SHP77 (cell line): ENCODE data around the gene TSBP1.
"Not testable (repeated sequence)": the region's sequence is repeated elsewhere in the genome, so short reads cannot be mapped to it uniquely, and the experiment has no call there.

ENCODE experiments used
- DNase-seq, 2 experiments: peaks; one replicate each; lab custom pipeline; 2025; lab: John Stamatoyannopoulos, UW

TSBP1 gene

GRCh38 chr6:32375739-32376529 is 4.2 kb upstream of the TSBP1 start:
- DNase-seq, result no peak

GRCh38 chr6:32371229-32371628 is 474 bp downstream of the TSBP1 start:
- DNase-seq, result no peak

DNA sequence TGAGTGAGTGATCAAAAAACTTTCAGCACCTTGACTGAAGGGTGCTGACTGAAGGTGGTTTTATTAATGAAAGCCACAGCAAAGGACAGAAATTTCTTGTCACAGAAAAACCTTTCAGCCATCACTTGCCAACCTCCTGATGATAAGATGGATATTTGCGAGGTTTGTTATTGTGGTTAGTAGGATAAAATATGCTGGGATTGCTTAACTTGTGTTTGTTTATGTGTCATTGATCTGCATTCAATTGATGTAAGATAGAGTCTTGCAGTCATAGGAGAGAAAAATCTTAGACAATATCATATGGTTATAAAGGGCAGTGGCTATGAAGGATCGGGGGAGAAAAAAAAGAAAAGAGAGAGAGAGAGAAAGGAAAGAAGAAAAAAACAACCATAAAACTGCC is 1.2 kb downstream of the TSBP1 start:
- no peak for DNase-seq

DNA sequence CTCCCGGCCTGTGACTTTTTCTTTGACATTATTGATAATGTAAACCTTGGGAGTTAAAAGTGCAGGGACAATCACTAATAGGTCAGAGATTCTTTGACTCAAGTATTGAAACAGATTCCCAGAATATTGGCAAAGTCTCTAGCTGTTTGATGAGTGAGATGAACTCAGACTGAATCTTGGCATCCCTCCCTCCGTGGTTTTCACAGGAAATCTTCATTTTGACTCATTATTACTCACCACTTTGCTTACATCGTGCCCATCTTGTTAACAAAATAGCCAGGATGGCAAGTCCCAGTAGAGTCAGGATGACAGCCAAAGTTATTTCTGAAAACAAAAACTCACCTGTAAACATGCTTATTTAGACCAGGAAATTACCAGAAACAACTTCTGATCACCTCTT is 2.0 kb downstream of the TSBP1 start:
- no peak for DNase-seq

GRCh38 chr6:32367644-32368043 is 4.1 kb downstream of the TSBP1 start:
- DNase-seq, result no peak

GRCh38 chr6:32359225-32359624 is 12.5 kb downstream of the TSBP1 start:
- not testable (repeated sequence) for DNase-seq

DNA sequence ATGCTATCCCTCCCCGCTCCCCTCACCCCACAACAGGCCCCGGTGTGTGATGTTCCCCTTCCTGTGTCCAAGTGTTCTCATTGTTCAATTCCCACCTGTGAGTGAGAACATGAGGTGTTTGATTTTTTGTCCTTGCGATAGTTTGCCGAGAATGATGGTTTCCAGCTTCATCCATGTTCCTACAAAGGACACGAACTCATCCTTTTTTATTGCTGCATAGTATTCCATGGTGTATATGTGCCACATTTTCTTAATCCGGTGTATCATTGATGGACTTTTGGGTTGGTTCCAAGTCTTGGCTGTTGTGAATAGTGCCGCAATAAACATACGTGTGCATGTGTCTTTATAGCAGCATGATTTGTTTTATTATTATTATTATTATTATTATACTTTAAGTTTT is 13.2 kb downstream of the TSBP1 start:
- not testable (repeated sequence) for DNase-seq

DNA sequence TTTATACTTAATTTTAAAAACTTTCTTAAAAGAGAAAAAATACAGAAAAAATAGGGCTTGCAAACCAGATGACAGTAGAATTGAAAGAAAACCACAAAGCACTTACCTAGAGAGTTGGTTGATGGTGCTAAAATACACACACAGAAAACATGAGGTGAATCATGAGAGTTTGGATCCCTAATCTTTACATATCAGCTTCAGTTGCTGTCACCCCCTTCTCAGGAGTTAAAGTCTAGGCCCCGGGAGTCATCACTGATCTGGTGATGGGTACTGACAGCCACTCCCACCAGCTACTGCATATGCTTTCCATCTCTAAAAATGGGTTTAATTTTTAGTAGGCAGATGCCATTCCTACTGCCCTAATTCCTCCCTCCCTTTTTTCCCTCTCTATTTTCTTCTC is 16.7 kb downstream of the TSBP1 start:
- no peak for DNase-seq

DNA sequence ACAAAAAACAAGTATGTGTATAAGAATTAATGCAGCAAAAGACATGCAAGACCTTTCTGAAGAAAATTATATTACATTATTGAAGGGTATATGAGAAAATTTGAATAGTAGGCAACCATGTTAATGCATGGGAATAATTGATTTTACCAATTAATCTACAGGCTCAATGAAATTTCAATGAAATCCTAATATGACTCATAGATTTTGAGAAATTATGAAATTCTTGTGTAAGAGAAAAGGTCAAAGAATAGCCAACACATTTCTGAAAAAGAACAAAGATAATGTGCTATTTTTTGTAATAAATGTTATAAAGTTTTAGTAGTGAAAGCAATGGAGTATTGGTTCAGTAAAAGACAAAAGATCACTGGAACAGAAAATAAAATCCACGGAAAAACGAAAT is 18.4 kb downstream of the TSBP1 start:
- no peak for DNase-seq

DNA sequence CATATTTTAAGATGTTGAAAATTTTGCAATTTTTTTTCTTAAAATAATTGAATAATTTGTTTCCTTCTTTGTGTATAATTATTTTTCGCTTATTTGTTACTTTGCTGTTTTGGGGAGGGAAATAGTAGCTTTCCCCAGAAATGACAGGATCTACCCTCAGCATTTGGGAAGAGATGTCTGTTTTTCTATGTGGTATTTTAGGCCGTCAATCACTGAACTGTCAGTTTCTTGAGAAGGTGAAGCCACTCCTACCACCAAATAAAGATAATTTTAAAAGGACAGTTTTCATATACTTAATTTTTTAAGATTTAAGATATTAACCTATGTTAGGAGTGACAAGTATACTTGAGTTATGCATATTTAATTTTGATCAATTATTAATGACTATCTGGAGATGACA is 31.5 kb downstream of the TSBP1 start:
- no peak for DNase-seq

DNA sequence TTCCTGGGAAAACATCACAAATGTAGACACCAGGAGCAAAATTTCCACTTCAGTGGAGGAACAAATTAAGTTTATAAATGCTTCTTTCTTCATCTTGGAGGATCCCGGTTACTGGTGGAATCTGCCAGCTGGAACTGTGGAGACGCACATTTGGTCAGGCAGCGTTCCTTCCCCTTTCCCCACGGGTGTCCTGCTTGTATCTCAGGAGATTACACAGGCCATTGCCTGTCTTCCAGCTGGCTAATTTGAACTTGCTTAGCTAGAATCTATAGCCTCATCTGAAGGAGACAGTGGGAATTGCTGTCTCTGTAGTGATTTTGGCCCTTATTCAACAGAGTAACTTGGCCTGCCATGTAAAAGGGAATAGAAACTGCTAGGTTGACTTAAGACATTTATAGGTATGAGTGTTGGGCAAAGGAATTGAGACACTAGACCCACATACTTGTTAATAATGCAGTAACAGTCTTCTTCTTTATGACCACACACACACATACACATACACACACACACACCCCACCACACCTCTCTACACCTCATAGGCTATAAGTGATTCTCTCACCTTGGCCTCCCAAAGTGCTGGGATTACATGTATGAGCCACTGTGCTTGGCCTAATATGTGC is 34.4 kb downstream of the TSBP1 start:
- DNase-seq, result no peak

DNA sequence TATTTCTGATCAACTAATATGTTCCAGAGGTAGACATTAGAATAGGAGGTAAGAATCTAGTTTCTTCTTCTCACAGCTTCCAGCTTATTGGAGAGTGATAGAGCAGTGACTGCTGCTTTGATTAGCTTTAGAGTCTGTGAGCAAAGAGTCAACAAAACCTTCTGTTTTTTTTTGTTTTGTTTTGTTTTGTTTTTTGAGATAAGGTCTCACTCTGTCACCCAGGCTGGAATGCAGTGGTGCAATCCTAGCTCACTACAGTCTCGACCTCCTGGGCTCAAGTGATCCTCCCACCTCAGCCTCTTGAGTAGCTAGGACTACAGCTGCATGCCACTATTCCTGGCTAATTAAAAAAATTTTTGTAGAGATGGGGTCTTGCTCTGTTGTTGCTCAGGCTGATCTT is 39.3 kb downstream of the TSBP1 start:
- DNase-seq, result no peak

DNA sequence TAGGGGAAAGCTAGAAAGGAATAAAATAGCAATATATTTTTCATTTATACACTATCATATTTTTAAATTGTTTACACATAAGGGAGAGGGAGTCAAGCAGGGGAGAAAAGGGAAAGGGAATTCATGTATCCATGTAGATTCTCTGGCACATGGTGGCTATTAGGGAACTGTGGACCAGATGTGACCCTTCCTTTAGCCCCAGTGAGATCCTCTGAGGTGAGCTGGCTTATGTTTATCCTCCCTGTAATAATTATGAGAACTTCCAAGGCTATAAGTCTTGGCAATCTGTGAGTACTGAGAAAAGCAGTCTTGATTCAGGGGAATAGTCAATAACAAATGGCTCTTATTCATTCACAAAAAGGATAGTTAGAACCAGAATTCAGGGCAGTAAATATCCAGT is 42.6 kb downstream of the TSBP1 start:
- no peak for DNase-seq

GRCh38 chr6:32327103-32327502 is 44.6 kb downstream of the TSBP1 start:
- no peak for DNase-seq

- DNase-seq, result no peak
These were observed 53.2 kb downstream of the TSBP1 start for GRCh38 chr6:32318501-32318900.

- DNase-seq, result no peak
These were observed 54.2 kb downstream of the TSBP1 start for GRCh38 chr6:32317541-32317940.

GRCh38 chr6:32313964-32314363 is 57.7 kb downstream of the TSBP1 start:
- no peak for DNase-seq

- DNase-seq, result no peak
These were observed 72.9 kb downstream of the TSBP1 start for GRCh38 chr6:32298632-32299336.

- not testable (repeated sequence) for DNase-seq
These were observed 76.7 kb downstream of the TSBP1 start for GRCh38 chr6:32294980-32295379.

GRCh38 chr6:32294566-32294965 is 77.1 kb downstream of the TSBP1 start:
- no peak for DNase-seq

- DNase-seq, result no peak
These were observed 78.0 kb downstream of the TSBP1 start for GRCh38 chr6:32293695-32294094.

GRCh38 chr6:32291543-32291942 is 80.2 kb downstream of the TSBP1 start:
- DNase-seq, result no peak

DNA sequence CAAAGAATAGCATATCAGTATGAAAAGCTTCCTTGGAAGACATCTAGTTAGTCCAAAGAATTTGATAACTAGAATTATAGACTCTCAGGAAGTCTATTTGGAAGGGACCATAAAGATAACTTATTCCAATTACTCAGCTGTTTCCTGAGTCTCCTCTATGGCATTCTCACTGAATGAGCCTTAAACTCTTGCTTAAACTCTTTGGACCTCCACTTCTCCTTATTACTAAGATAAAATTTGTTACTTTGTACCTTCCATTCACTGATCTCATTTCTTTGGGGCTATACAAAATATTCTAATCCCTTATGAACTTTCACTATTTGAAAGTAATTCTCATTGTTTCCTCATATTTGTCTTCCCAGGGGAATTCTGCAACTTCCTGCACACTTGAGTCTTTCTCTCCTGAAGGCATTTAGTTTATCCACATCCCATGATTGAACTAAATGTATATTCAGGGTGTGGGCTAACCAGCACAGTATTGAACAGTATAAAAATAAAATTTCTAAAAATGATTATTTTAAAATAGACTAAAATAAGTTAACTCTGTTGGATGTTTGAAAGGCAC is 80.7 kb downstream of the TSBP1 start:
- DNase-seq, result no peak
